Mesendoderm (in vitro differentiated cells): ENCODE measurements around the gene RGCC.

Experiments
- DNase-seq: peaks from one replicate; pipeline ENCODE4 v3.0.0; 2013
- H2AK5ac ChIP-seq: 2 replicates; pipeline ENCODE4 v1.6.1; 2013; ENCODE audit warnings: low read length, inconsistent platforms
- H2BK120ac ChIP-seq: 2 replicates; pipeline ENCODE4 v1.6.1; 2013; ENCODE audit warnings: low read depth, mild to moderate bottlenecking, low read length, moderate library complexity, mixed read lengths
- H2BK15ac ChIP-seq: replicated peaks from 2 replicates; pipeline ENCODE4 v1.6.1; 2013; ENCODE audit warnings: low read depth, mild to moderate bottlenecking, moderate library complexity
- H2BK5ac ChIP-seq: 2 replicates; pipeline ENCODE4 v1.6.1; 2013; ENCODE audit warnings: low read length, inconsistent platforms
- H3K18ac ChIP-seq: 2 replicates; pipeline ENCODE4 v1.6.1; 2013; ENCODE audit warnings: mild to moderate bottlenecking, low read length, mixed read lengths
- H3K23ac ChIP-seq: one replicate; pipeline ENCODE4 v1.6.1; 2013; ENCODE audit warnings: low read length
- H3K27ac ChIP-seq: 2 replicates; pipeline ENCODE4 v1.5.1; 2013; ENCODE audit warnings: low read depth, mild to moderate bottlenecking, inconsistent platforms, low read length, moderate library complexity
- H3K27me3 ChIP-seq: 2 replicates; pipeline ENCODE4 v1.6.1; 2013; ENCODE audit warnings: low read length, control low read depth, mild to moderate bottlenecking, inconsistent platforms; ENCODE audit not compliant: insufficient read depth, poor library complexity
- H3K36me3 ChIP-seq: 2 replicates; pipeline ENCODE4 v1.6.1; 2013; ENCODE audit warnings: low read length, inconsistent platforms; ENCODE audit not compliant: control insufficient read depth, insufficient read depth
- H3K4ac ChIP-seq: one replicate; pipeline ENCODE4 v1.6.1; 2013; ENCODE audit warnings: low read depth, mild to moderate bottlenecking, low read length, moderate library complexity
- H3K4me1 ChIP-seq: 2 replicates; pipeline ENCODE4 v1.6.1; 2013; ENCODE audit warnings: low read depth, low read length, inconsistent platforms; ENCODE audit not compliant: control insufficient read depth
- H3K4me2 ChIP-seq: 2 replicates; pipeline ENCODE4 v1.6.1; 2013; ENCODE audit warnings: low read length
- H3K4me3 ChIP-seq: 2 replicates; pipeline ENCODE4 v1.5.1; 2013; ENCODE audit warnings: mild to moderate bottlenecking, low read length
- H3K56ac ChIP-seq: one replicate; pipeline ENCODE4 v1.6.1; 2013; ENCODE audit warnings: low read length
- H3K79me1 ChIP-seq: 2 replicates; pipeline ENCODE4 v1.6.1; 2013; ENCODE audit warnings: low read length, inconsistent platforms
- H3K79me2 ChIP-seq: 2 replicates; pipeline ENCODE4 v1.6.1; 2013; ENCODE audit warnings: mild to moderate bottlenecking, low read length; ENCODE audit not compliant: control insufficient read depth, insufficient read depth
- H3K9ac ChIP-seq: 2 replicates; pipeline ENCODE4 v1.6.1; 2013; ENCODE audit warnings: low read length, inconsistent platforms
- H4K5ac ChIP-seq: one replicate; pipeline ENCODE4 v1.6.1; 2013; ENCODE audit warnings: low read length
- H4K8ac ChIP-seq: one replicate; pipeline ENCODE4 v1.6.1; 2013; ENCODE audit warnings: low read depth, mild to moderate bottlenecking, control low read depth, low read length, moderate library complexity
- WGBS: extraction: QIAGEN DNeasy Blood & Tissue Kit; methylation state at CpG from one replicate; pipeline ENCODE4 v1.1.7; 2013; ENCODE audit warnings: low lambda C conversion rate, missing lambda C conversion rate; ENCODE audit not compliant: insufficient coverage; ENCODE audit errors: extremely low coverage; 5-methylcytosine and 5-hydroxymethylcytosine counted together

RGCC gene

DNA sequence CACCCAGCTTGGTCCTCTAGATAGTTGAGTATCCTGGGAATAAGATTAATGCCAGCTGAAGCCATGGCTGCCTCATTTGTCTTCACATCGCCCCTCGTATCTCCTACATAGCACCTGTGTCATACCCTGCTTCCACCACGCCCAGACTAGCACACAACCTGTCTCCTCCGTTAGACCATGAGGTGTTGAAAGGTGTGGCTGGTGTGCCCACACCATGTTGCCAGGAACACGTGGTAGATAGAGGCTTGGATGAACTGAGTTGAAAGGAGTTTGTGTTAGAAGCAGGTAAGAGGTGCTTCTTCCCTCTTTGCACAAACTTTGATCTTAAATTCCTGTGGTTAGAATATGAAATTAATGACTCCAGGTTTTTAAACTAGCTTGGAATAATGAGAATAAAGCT lies 40.1 kb downstream of the RGCC start:
- no peak overlapping the region for H2AK5ac ChIP-seq
- no CpG with 5 or more reads among the region's 5 CpGs for WGBS
- H4K5ac ChIP-seq, result no peak overlapping the region
- no peak overlapping the region for H2BK15ac ChIP-seq
- no peak overlapping the region for H3K4me2 ChIP-seq
- H3K79me2 ChIP-seq, result no peaks in the 10 kb centered on the region
- H3K18ac ChIP-seq, result no peak overlapping the region
- H3K23ac ChIP-seq, result no peak overlapping the region
- no peaks in the 10 kb centered on the region for H3K27me3 ChIP-seq
- H3K36me3 ChIP-seq, result no peaks in the 10 kb centered on the region
- no peak overlapping the region for H4K8ac ChIP-seq
- H3K4ac ChIP-seq, result no peak overlapping the region
- H3K79me1 ChIP-seq, result no peaks in the 10 kb centered on the region
- H3K9ac ChIP-seq, result no peak overlapping the region
- no peak overlapping the region for H3K4me3 ChIP-seq
- no peak for DNase-seq
- H2BK120ac ChIP-seq, result no peak overlapping the region
- H3K27ac ChIP-seq, result no peak overlapping the region
- no peaks in the 10 kb centered on the region for H3K4me1 ChIP-seq
- no peak overlapping the region for H2BK5ac ChIP-seq
- no peak overlapping the region for H3K56ac ChIP-seq

GRCh38 chr13:41499452-41499851 lies 42.1 kb downstream of the RGCC start:
- no peak overlapping the region for H3K9ac ChIP-seq
- no peak overlapping the region for H2AK5ac ChIP-seq
- no peak overlapping the region for H3K4ac ChIP-seq
- H3K27ac ChIP-seq, result no peak overlapping the region
- no peak overlapping the region for H2BK5ac ChIP-seq
- H2BK120ac ChIP-seq, result no peak overlapping the region
- no peak overlapping the region for H4K8ac ChIP-seq
- no peaks in the 10 kb centered on the region for H3K27me3 ChIP-seq
- no peak overlapping the region for H4K5ac ChIP-seq
- H3K79me1 ChIP-seq, result no peaks in the 10 kb centered on the region
- no peak for DNase-seq
- no peak overlapping the region for H2BK15ac ChIP-seq
- no peak overlapping the region for H3K4me2 ChIP-seq
- no peaks in the 10 kb centered on the region for H3K4me1 ChIP-seq
- no peak overlapping the region for H3K18ac ChIP-seq
- H3K56ac ChIP-seq, result no peak overlapping the region
- H3K4me3 ChIP-seq, result no peak overlapping the region
- H3K36me3 ChIP-seq, result no peaks in the 10 kb centered on the region
- H3K23ac ChIP-seq, result no peak overlapping the region
- WGBS, result no CpG with 5 or more reads among the region's 5 CpGs
- no peaks in the 10 kb centered on the region for H3K79me2 ChIP-seq

DNA sequence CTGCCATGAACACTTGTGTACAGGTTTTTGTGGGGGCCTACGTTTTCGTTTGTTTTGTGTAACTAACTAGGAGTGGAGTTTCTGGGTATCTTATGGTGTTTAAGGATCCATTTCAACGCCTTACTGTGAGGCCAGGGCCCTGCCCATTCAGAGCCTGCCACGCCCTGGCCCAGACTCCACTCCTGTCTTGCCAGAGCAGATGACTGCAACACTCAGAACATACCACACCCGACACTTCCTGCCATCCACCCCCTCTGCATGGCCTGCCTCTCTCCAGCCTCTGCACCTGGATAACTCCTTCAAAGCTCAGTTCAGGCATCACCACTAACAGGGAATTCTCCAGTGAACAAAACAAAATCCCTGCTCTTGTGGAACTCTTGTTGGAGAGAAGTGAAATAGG lies 43.2 kb downstream of the RGCC start:
- Histone ChIP-seq H3K4me1 (no peaks in the 10 kb centered on the region), H2AK5ac (no peak overlapping the region), H3K4ac (no peak overlapping the region), H3K27me3 (no peaks in the 10 kb centered on the region), H3K79me2 (no peaks in the 10 kb centered on the region), H3K4me2 (no peak overlapping the region), H2BK15ac (no peak overlapping the region), H3K36me3 (no peaks in the 10 kb centered on the region), H3K56ac (no peak overlapping the region), H4K8ac (no peak overlapping the region), H3K79me1 (no peaks in the 10 kb centered on the region), H3K27ac (no peak overlapping the region), H2BK120ac (no peak overlapping the region), H4K5ac (no peak overlapping the region), H3K18ac (no peak overlapping the region), H3K4me3 (no peak overlapping the region), H3K23ac (no peak overlapping the region), H2BK5ac (no peak overlapping the region), H3K9ac (no peak overlapping the region)
- DNase-seq, result no peak
- WGBS, result no CpG with 5 or more reads among the region's 5 CpGs

DNA sequence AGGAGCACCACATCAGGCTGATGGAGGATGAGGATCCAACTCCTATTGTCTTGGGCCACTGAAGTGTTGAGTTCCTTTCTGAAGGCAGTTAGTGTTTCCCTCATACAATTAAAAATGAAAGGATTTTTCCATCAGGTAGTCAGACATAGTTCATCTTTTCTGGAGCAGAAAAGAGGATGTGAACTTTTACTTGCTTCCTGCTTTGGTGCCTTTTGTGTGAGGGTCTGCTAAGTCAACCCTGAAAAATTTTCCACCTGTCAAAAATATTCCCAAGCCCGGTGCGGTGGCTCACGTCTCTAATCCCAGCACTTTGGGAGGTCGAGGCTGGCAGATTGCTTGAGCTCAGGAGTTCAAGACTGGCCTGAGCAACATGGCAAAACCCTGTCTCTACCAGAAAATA lies 43.9 kb downstream of the RGCC start:
- H2AK5ac ChIP-seq, result no peak overlapping the region
- H3K23ac ChIP-seq, result no peak overlapping the region
- H3K27ac ChIP-seq, result no peak overlapping the region
- no CpG with 5 or more reads among the region's 4 CpGs for WGBS
- no peaks in the 10 kb centered on the region for H3K79me2 ChIP-seq
- no peak for DNase-seq
- no peaks in the 10 kb centered on the region for H3K27me3 ChIP-seq
- no peak overlapping the region for H2BK5ac ChIP-seq
- H3K4me2 ChIP-seq, result no peak overlapping the region
- H3K56ac ChIP-seq, result no peak overlapping the region
- no peak overlapping the region for H4K8ac ChIP-seq
- no peak overlapping the region for H3K18ac ChIP-seq
- no peaks in the 10 kb centered on the region for H3K79me1 ChIP-seq
- H3K36me3 ChIP-seq, result no peaks in the 10 kb centered on the region
- H2BK15ac ChIP-seq, result no peak overlapping the region
- H3K4ac ChIP-seq, result no peak overlapping the region
- H4K5ac ChIP-seq, result no peak overlapping the region
- no peak overlapping the region for H3K4me3 ChIP-seq
- H2BK120ac ChIP-seq, result no peak overlapping the region
- H3K9ac ChIP-seq, result no peak overlapping the region
- H3K4me1 ChIP-seq, result no peaks in the 10 kb centered on the region

GRCh38 chr13:41502031-41502430 lies 44.7 kb downstream of the RGCC start:
- no peak overlapping the region for H3K27ac ChIP-seq
- no peak overlapping the region for H3K9ac ChIP-seq
- no peak overlapping the region for H2BK120ac ChIP-seq
- DNase-seq, result no peak
- no peak overlapping the region for H3K56ac ChIP-seq
- H3K36me3 ChIP-seq, result no peaks in the 10 kb centered on the region
- no peak overlapping the region for H3K18ac ChIP-seq
- H2BK15ac ChIP-seq, result no peak overlapping the region
- H3K27me3 ChIP-seq, result no peaks in the 10 kb centered on the region
- H4K5ac ChIP-seq, result no peak overlapping the region
- H3K79me2 ChIP-seq, result no peaks in the 10 kb centered on the region
- no peak overlapping the region for H3K4me3 ChIP-seq
- no peak overlapping the region for H3K23ac ChIP-seq
- no peaks in the 10 kb centered on the region for H3K4me1 ChIP-seq
- no CpG with 5 or more reads among the region's 5 CpGs for WGBS
- H2AK5ac ChIP-seq, result no peak overlapping the region
- no peak overlapping the region for H3K4me2 ChIP-seq
- no peaks in the 10 kb centered on the region for H3K79me1 ChIP-seq
- H2BK5ac ChIP-seq, result no peak overlapping the region
- no peak overlapping the region for H4K8ac ChIP-seq
- H3K4ac ChIP-seq, result no peak overlapping the region

GRCh38 chr13:41502673-41503072 lies 45.3 kb downstream of the RGCC start:
- no peak overlapping the region for H3K18ac ChIP-seq
- no peak overlapping the region for H3K23ac ChIP-seq
- no peak for DNase-seq
- H3K27me3 ChIP-seq, result no peaks in the 10 kb centered on the region
- no peaks in the 10 kb centered on the region for H3K79me1 ChIP-seq
- H2BK5ac ChIP-seq, result no peak overlapping the region
- no peak overlapping the region for H3K4ac ChIP-seq
- H3K4me3 ChIP-seq, result no peak overlapping the region
- WGBS, result no CpG with 5 or more reads among the region's 9 CpGs
- no peak overlapping the region for H4K8ac ChIP-seq
- H4K5ac ChIP-seq, result no peak overlapping the region
- H3K56ac ChIP-seq, result no peak overlapping the region
- no peak overlapping the region for H2AK5ac ChIP-seq
- no peak overlapping the region for H3K27ac ChIP-seq
- H3K4me2 ChIP-seq, result no peak overlapping the region
- H2BK120ac ChIP-seq, result no peak overlapping the region
- no peaks in the 10 kb centered on the region for H3K36me3 ChIP-seq
- no peak overlapping the region for H3K9ac ChIP-seq
- H3K79me2 ChIP-seq, result no peaks in the 10 kb centered on the region
- no peaks in the 10 kb centered on the region for H3K4me1 ChIP-seq
- H2BK15ac ChIP-seq, result no peak overlapping the region
